Stimulated activated CD4-positive, alpha-beta T cell treated with anti-CD3 and anti-CD28 coated beads, Interleukin-4, amount 100 ng/mL, for 48 hours (primary cell): ENCODE data around the gene MAGI2.

Source experiments
- DNase-seq, 2 donors: peaks; one replicate each; pipeline ENCODE4 v3.0.0-alpha.2; 2020; ENCODE audit warnings: low read depth in 2 of 2

The MAGI2 gene

DNA sequence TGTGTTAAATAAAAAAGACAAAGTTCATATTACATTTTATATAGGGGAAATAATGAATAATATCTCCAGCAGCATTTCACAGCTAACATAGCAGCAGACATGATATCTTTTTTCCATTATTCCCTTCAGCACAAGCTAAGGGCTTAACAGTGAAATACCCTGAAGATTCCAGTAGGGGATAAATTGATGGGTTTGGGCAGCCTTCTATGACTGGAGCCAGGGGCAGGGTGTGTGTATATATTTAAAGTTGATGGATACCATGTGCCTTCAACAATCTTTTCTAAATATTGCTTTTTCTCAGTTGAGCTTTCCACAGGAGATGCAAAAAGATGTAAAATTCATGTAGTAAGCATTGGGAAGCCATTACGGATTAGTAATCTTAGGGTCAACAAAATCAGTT lies 151.2 kb downstream of the MAGI2 start:
- no peak for DNase-seq

DNA sequence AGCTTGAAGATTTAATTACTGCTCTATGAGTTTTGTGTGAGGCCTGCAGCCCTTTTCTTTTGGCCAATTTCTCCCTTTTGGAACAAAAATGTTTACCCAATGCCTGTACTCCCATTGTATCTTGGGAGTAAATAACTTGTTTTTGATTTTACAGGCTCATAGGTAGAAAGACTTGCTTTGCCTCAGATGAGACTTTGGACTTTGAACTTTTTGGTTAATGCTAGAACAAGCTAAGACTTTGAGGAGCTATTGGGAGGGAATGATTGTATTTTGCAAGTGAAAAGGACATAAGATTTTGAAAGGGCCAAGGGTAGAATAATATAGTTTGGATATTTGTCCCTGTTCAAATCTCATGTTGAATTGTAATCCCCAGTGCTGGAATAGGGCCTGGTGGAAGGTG lies 152.0 kb downstream of the MAGI2 start:
- no peak for DNase-seq

DNA sequence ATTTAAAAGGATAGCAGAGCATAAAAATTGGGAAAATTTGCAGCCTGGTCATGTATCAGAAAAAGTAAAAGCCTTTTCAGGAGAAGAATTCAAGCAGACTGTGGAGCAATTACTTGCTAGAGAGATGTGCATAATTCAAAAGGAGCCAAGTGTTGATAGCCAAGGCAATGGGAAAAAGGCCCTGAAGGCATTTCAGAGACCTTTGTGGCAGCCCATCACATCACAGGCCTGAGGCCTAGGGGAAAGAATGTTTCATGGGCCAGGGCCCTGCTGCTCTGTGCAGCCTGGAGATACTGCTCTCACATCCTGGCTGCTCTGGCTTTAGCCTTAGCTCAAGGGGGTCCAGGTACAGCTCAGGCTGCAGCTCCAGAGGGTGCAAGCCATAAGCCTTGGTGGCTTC lies 152.9 kb downstream of the MAGI2 start:
- no peak for DNase-seq

GRCh38 chr7:79298145-79298760 lies 155.2 kb downstream of the MAGI2 start:
- DNase-seq = no peak

- no peak for DNase-seq
These were observed 156.7 kb downstream of the MAGI2 start for GRCh38 chr7:79296553-79297320.

DNA sequence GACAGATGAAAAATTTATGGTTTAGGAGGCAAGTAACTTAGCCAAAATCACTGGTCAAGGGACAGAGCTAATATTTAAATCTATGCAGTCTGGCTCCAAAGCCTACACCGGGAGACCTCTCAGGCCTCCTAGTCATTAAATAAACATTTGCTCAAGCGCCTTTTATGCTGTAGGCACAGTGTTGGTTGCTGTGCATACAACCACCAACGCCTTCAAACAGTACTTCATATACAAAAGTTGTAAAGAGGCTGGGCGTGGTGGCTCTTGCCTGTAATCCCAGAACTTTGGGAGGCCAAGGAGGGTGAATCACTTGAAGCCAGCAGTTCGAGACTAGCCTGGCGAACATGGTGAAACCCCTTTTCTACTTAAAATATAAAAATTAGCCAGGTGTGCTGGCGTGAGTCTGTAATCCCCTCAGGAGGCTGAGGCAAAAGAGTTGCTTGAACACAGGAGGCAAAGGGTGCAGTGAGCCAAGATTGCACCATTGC lies 159.8 kb downstream of the MAGI2 start:
- no peak for DNase-seq

DNA sequence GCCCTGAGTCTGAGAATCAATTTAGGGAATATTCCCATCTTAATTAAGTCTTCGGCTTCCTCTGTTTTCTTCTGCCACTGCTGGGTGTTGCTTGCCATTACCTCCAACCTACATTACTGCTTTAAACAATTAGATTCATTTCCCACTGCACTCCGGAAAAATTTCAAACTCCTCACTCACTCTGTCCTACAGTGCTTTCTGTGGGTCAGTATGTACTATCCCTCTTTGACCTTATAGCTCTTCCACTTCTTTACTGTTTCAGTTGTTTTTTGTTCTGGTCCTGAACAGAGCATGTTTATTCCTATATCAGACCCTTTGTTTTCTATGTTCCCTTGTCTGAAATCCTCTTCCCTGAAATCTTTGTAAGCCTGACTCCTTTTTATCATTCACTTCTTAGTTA lies 160.6 kb downstream of the MAGI2 start:
- DNase-seq = no peak

DNA sequence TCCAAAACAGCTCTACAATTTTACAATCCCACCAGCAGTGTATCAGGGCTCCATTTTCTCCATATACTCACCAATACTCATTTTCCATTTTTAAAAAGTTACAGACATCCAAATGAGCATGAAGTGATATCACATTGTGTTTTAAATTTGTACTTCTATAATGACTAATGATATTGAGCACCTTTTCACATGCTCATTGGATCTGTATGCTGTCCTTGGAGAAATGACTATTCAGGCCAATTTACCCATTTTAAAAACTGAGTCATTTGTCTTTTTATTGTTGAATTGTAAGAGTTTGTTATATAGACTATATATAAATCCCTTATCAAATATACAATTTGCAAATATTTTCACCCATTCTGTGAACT lies 162.0 kb downstream of the MAGI2 start:
- DNase-seq = no peak

GRCh38 chr7:79290841-79291497 lies 162.5 kb downstream of the MAGI2 start:
- no peak for DNase-seq

- no peak for DNase-seq
These were observed 163.1 kb downstream of the MAGI2 start for GRCh38 chr7:79290398-79290797.

DNA sequence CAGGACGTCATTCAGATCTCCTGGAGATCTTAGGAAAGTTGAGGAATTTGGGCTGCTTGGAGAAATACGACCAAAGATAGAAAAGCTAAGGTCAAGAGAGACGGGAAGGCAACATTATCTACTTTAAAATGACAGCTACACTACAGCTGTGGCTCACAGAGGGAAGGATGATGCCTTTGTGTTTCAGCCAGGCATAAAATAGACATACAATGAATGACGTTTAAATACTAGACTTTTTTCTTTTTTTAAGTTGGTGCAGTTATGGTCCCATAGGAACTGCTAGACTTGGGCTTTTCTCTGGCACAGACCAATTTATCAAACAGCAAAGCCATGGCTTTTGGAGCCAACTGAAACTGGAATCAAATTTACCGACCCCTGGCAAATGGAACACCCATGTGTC lies 164.8 kb downstream of the MAGI2 start:
- DNase-seq = no peak

GRCh38 chr7:79287981-79288380 lies 165.5 kb downstream of the MAGI2 start:
- no peak for DNase-seq

- DNase-seq = no peak
These were observed 167.3 kb downstream of the MAGI2 start for GRCh38 chr7:79286181-79286580.

DNA sequence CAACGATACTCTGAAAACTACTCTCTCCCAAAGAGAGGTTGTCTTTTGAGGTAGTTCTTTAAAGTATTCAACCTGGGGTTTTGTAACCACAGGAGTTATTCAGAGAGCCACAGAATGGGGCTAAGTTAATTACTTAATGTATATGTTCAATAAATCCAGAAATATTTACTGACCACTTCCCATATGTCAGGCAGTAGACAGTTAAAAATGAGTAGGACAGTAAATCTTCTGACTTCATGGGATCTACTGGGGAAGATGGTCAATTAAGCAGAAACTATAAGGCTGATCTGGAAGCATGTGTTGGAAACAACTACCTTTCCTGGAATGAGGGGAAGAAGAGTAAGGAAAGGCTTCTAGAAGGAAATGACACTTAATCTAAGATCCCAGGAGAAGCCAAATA lies 167.7 kb downstream of the MAGI2 start:
- no peak for DNase-seq

GRCh38 chr7:79284211-79284610 lies 169.3 kb downstream of the MAGI2 start:
- DNase-seq = no peak

DNA sequence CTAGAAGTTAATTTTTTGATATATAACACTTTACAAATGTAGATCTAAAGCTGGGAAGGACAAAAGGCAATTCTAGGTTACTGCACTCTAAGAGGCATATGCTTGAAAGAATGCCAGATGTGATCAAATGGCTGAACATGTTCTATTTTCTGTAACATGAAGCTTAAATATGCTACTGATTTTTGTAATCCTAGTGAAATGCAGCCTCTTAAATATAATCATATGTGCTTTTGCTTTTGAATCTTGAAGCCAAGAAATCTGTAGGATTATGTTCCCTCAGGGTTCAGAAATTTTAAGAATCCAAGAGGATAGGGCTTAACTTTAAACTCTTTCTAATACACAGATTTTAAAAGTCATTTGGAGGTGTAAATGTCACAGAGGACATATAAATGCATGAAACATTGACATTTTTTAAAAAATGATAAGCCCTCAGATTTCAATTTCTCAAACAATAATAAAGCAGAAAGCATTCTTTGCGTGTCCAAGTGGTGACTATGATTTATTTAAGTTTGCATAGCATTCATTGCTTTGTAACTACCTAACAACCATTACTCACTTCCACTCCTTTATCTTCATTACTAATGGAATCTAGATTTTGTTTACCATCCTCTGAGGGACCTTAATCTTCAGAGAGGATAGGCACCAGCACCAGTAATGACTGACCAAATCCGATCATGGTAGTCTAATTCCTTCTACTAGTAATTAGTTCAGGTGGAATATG lies 170.4 kb downstream of the MAGI2 start:
- no peak for DNase-seq

DNA sequence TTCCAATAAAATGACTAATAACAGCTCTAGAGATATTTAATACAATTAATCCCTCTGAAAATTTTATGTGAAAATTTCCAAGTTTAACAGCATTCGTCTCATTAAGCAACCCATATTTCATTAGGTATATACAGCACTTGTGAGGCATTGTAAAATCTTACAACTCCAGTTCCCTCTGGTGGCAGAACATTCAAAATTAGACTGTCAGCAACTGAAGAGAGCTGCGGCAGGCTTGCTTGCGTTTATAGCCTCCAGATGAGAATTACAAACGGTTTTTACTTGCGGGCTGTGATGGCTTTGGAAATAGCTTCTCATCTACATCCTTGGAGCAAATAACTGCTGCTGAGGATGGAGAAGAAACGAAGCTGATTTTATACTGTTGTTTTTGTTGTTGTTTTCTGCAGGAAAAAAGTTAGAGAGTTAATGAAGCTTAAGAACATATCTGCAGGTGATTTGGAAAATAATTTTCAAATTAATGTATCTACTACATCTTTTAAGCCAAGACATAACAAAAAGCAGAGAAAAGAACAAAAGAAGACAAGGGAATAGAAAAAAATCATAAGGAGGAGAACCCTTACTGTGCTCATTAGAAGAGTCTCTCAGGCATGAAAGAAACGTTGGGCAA lies 171.3 kb downstream of the MAGI2 start:
- no peak for DNase-seq

- DNase-seq = no peak
These were observed 172.0 kb downstream of the MAGI2 start for GRCh38 chr7:79281426-79281825.

DNA sequence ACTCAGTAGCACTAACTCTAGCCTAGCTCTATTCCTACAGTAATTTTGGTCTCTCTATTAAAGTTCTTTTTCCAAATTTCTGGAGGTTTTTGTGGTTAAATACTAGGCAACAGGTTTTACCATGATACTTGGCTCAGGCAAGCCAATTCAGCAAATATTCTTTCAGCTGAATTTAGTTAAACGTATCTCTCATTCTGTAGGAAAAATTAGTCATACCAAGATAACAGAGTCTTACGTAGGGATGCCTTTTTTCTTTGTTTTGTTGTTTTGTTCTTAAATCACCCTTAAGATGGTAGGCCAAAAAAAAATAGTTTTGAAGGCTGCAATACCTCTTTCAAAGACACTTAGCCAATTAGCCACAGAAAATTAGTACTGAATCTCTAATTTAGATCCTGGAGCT lies 180.5 kb downstream of the MAGI2 start:
- no peak for DNase-seq

DNA sequence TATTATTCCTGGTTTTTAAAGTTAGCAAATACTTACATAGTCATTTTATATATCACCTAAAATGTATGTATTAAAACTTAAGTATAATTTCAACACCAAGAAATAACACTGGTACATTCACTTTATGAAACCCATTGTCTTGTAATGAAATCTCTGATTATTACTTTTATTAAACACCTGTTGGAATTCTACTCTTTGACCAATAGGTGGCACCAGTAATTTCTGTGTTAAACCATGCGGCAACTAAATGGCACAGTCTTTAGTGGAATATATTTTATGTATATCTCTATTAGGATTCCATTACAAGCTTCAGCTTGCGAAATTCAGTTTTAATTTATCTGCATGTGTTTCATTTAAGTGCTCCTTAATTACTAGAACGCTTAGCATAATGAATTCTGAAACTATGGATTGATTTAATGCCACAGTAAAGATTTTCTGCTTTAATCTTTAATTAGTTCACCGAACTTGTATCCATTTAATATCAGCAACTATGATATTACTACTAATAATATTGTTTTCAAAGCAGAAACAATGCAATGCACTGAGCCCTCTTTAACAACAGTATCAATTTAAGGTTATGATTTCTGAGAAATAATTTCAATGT lies 181.3 kb downstream of the MAGI2 start:
- DNase-seq = no peak

DNA sequence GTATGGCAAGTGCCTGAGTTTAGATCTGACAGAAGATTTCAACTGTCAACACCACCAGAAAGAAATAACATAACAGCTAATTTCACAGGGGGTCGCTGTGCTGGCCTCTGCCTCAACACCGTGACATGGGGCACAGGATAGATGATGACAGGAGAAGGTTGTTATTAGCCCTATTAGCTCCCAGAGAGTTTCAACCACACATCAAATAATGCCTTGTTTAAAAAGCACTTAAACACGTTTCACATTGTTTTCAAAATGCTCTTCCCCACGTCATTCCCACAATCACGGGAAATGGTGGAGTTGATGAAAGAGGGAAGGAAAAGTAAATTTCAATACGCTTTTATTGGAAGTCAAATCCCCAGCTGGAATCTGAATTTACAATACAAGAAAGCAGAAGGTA lies 184.7 kb downstream of the MAGI2 start:
- DNase-seq = no peak

DNA sequence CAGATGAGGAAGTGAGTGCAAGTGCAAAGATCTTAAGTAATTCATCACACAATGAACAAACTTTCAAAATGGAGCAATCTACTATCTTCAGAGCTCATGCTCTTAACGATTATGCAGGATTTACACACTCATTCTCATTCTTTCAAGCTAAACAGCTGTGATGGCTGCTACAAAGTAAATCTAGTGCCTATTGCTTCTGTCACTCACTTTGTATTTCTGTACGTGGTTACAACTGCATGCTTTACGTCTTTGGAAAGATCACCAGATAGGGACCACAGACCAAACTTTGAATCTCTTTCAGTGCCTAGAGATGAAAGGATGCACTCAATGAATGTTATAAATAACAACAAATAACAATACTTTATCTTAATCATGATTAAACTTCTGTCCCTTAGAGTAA lies 194.6 kb downstream of the MAGI2 start:
- no peak for DNase-seq
